ENCODE measurements around the gene NSL1. TPM values are rescaled to one million over a fixed set of nuclear protein-coding genes. Genes with fewer than 3 reads are reported as not detected.

Gene NSL1
- total and polyA plus RNA-seq, 4 donors: 41.4 to 72.4 (median 50.1) TPM

DNA sequence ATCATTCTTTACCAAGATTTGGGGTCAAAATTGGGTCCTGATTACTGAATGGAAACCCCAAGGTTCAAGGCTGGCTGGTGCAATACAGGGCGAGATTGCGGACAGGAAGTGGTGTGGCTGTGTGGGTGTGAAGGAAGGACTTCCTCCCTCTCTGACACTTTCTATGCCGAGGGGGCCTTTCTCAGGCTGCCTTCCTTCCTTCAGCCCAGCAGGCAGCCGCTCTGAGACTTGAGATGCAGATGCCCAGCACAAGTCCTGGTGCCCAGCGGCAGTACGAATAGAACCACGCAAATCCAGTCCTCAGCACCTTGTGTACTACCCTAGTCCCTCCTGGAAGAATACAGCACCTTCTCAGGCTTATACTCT lies 108.2 kb downstream of the NSL1 start:
- H3K4me1 ChIP-seq (ENCODE audit: control insufficient read depth, insufficient read depth, low read length): no peaks in the 10 kb centered on the region
- WGBS (ENCODE audit: insufficient coverage): 49% methylated on average over 5 of the region's 7 CpGs
- no peak overlapping the region for H3K4me3 ChIP-seq (ENCODE audit: low read depth, low read length)
- no peak overlapping the region for H3K27ac ChIP-seq (ENCODE audit: low read depth, low read length)
- H3K36me3 ChIP-seq (ENCODE audit: control insufficient read depth, insufficient read depth, low read length): no peaks in the 10 kb centered on the region
- H3K9me3 ChIP-seq (ENCODE audit: control insufficient read depth, insufficient read depth, low read length): no peaks in the 10 kb centered on the region
- DNase-seq (ENCODE audit: low read depth in 4 of 6, low spot score in 6 of 6): no peak
- H3K27me3 ChIP-seq (ENCODE audit: control insufficient read depth, insufficient read depth, low read length): peaks cover 3% of the 10 kb centered on the region

DNA sequence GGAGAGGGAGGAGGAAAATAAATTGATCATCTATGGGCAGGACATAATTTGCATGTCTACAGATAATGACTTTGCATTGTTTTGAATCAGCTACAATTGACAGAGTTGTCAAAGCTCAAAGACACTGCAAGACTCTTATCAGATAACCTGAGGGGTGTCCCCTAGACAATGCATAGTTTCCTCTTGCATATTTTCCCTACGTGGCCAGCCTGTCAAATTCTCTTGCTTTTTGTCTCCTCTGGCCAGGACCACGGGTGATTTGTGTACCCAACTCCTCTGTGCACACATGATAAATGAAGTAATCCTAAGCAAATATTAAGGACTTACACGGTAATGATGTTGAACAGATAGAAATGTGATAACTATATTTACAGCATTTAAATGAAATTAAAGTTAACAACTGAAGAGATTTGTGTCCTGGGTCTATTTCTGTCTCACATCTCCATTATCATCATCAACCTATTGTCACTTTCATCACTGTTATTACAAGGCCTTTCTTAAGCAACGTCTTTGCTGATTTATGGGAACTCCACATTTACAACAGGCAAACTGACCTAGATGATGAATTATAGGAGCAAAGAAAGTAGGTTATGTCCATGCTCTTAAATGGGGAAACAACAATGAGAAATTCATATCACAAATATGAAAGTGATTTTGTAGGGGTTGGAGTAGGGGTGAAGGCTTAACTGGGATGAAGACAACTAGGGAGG lies 110.7 kb downstream of the NSL1 start:
- no peaks in the 10 kb centered on the region for H3K36me3 ChIP-seq (ENCODE audit: control insufficient read depth, insufficient read depth, low read length)
- no peak for DNase-seq (ENCODE audit: low read depth in 4 of 6, low spot score in 6 of 6)
- no peaks in the 10 kb centered on the region for H3K9me3 ChIP-seq (ENCODE audit: control insufficient read depth, insufficient read depth, low read length)
- H3K27ac ChIP-seq (ENCODE audit: low read depth, low read length): no peak overlapping the region
- peaks cover 3% of the 10 kb centered on the region for H3K27me3 ChIP-seq (ENCODE audit: control insufficient read depth, insufficient read depth, low read length)
- H3K4me1 ChIP-seq (ENCODE audit: control insufficient read depth, insufficient read depth, low read length): peaks cover 4% of the 10 kb centered on the region
- H3K4me3 ChIP-seq (ENCODE audit: low read depth, low read length): no peak overlapping the region
- no CpG with 5 or more reads among the region's 4 CpGs for WGBS (ENCODE audit: insufficient coverage)

- DNase-seq (ENCODE audit: low read depth in 4 of 6, low spot score in 6 of 6): no peak
- H3K27ac ChIP-seq (ENCODE audit: low read depth, low read length): no peak overlapping the region
- H3K4me3 ChIP-seq (ENCODE audit: low read depth, low read length): no peak overlapping the region
- 69% methylated on average over 6 of the region's 11 CpGs for WGBS (ENCODE audit: insufficient coverage)
- H3K36me3 ChIP-seq (ENCODE audit: control insufficient read depth, insufficient read depth, low read length): no peaks in the 10 kb centered on the region
- peaks cover 4% of the 10 kb centered on the region for H3K4me1 ChIP-seq (ENCODE audit: control insufficient read depth, insufficient read depth, low read length)
- H3K27me3 ChIP-seq (ENCODE audit: control insufficient read depth, insufficient read depth, low read length): peaks cover 2% of the 10 kb centered on the region
- H3K9me3 ChIP-seq (ENCODE audit: control insufficient read depth, insufficient read depth, low read length): no peaks in the 10 kb centered on the region
Measured at GRCh38 chr1:212678456-212679410, 112.8 kb downstream of the NSL1 start.

DNA sequence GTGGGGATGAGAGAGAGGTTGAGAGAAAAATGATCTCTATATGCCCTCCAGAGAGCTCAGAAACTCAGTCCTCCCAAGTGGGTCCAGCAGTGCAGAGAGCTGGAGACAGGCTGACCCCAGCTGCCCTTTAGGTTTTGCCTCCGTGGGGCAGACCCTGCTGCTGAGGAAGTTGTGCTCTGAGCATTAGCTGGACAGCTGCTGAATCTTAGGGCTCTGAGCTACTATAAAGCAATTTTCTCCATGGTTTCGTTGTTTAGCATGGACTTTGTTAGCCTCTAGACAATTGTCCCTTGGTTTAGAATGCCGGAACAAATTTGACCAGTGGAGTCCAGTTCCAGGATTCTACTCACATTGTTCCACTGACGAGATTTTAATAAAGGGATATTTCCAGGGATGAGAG lies 114.0 kb downstream of the NSL1 start:
- Histone ChIP-seq H3K27me3 (ENCODE audit: control insufficient read depth, insufficient read depth, low read length) (no peaks in the 10 kb centered on the region), H3K9me3 (ENCODE audit: control insufficient read depth, insufficient read depth, low read length) (no peaks in the 10 kb centered on the region), H3K4me3 (ENCODE audit: low read depth, low read length) (no peak overlapping the region), H3K27ac (ENCODE audit: low read depth, low read length) (no peak overlapping the region), H3K36me3 (ENCODE audit: control insufficient read depth, insufficient read depth, low read length) (no peaks in the 10 kb centered on the region), H3K4me1 (ENCODE audit: control insufficient read depth, insufficient read depth, low read length) (peaks cover 4% of the 10 kb centered on the region)
- DNase-seq (ENCODE audit: low read depth in 4 of 6, low spot score in 6 of 6): no peak
- 43% methylated on average over 4 of the region's 4 CpGs for WGBS (ENCODE audit: insufficient coverage)

DNA sequence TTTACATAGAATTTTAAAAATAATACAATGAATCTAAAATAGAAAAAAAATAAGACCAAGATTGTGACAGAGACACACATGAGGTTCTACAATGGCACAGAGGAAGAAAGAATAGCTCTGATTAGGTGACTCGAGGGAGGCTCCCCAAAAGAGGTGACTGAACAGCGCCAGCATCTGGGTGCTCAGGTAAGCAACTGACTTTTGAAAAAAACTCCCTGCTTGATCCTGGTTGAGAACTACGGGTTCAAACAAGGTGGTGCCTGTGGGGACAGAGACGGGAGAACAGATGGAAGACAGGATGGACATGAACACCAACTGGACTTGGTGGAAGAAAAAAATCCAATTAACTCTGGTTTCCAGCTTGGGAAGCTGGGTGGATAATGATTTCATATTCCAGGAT lies 114.4 kb downstream of the NSL1 start:
- WGBS (ENCODE audit: insufficient coverage): 83% methylated on average over 4 of the region's 4 CpGs
- peaks cover 4% of the 10 kb centered on the region for H3K4me1 ChIP-seq (ENCODE audit: control insufficient read depth, insufficient read depth, low read length)

More for the DNA sequence above, 114.4 kb downstream of the NSL1 start:
- no peaks in the 10 kb centered on the region for H3K36me3 ChIP-seq (ENCODE audit: control insufficient read depth, insufficient read depth, low read length)
- H3K27ac ChIP-seq (ENCODE audit: low read depth, low read length): no peak overlapping the region
- DNase-seq (ENCODE audit: low read depth in 4 of 6, low spot score in 6 of 6): no peak
- H3K4me3 ChIP-seq (ENCODE audit: low read depth, low read length): no peak overlapping the region
- no peaks in the 10 kb centered on the region for H3K27me3 ChIP-seq (ENCODE audit: control insufficient read depth, insufficient read depth, low read length)
- H3K9me3 ChIP-seq (ENCODE audit: control insufficient read depth, insufficient read depth, low read length): no peaks in the 10 kb centered on the region

Other genes with a start within 250 kb of the NSL1 start
- 10 to 100 TPM in 1 of 2 donors, 1 to 10 TPM in 1; 6.0 to 18.3 TPM for gene ATF3, start 183.0 kb downstream of the NSL1 start, total RNA-seq
- 1 to 10 TPM; 5.3 to 5.9 TPM for gene ATF3, start 183.0 kb downstream of the NSL1 start, polyA plus RNA-seq (ENCODE audit: insufficient read length in 2 of 2)
- gene BATF3, start 91.9 kb downstream of the NSL1 start, total RNA-seq: 1 to 10 TPM; 2.7 to 3.0 TPM
- 1 to 10 TPM; 4.1 to 7.2 TPM for gene BATF3, start 91.9 kb downstream of the NSL1 start, polyA plus RNA-seq (ENCODE audit: insufficient read length in 2 of 2)
- gene TATDN3, start 117 bp upstream of the NSL1 start, total RNA-seq: 10 to 100 TPM; 20.4 to 23.4 TPM
- gene TATDN3, start 117 bp upstream of the NSL1 start, polyA plus RNA-seq (ENCODE audit: insufficient read length in 2 of 2): 10 to 100 TPM; 19.1 to 24.7 TPM
- gene SPATA45, start 55.9 kb upstream of the NSL1 start, total RNA-seq: 1 to 10 TPM; 1.3 to 4.7 TPM
- 1 to 10 TPM in 1 of 2 donors, under 1 TPM in 1; 0.52 to 1.1 TPM for gene SPATA45, start 55.9 kb upstream of the NSL1 start, polyA plus RNA-seq (ENCODE audit: insufficient read length in 2 of 2)
- 10 to 100 TPM; 15.2 to 30.5 TPM for gene FLVCR1, start 66.5 kb upstream of the NSL1 start, total RNA-seq
- gene FLVCR1, start 66.5 kb upstream of the NSL1 start, polyA plus RNA-seq (ENCODE audit: insufficient read length in 2 of 2): 10 to 100 TPM; 16.5 to 22.2 TPM
- 10 to 100 TPM in 1 of 2 donors, 1 to 10 TPM in 1; 9.0 to 10.3 TPM for gene VASH2, start 158.8 kb upstream of the NSL1 start, total RNA-seq
- gene VASH2, start 158.8 kb upstream of the NSL1 start, polyA plus RNA-seq (ENCODE audit: insufficient read length in 2 of 2): 10 to 100 TPM; 20.3 to 24.7 TPM
- 10 to 100 TPM; 50.9 to 63.9 TPM for gene ANGEL2, start 224.1 kb upstream of the NSL1 start, total RNA-seq
- 10 to 100 TPM; 38.4 to 43.8 TPM for gene ANGEL2, start 224.1 kb upstream of the NSL1 start, polyA plus RNA-seq (ENCODE audit: insufficient read length in 2 of 2)

All from spinal cord (tissue), 10 donors.